IMR-90 (cell line): ENCODE data around the gene CLNK. TPM values are rescaled to one million over a fixed set of nuclear protein-coding genes. Genes with fewer than 3 reads are reported as not detected.

ENCODE experiments used
- ATAC-seq: fragments of 200-7000 bp; cut with Tn5 transposase; 2 replicates; pipeline ENCODE4 v1.9.1; 2020; ENCODE audit warnings: low read depth, mild to moderate bottlenecking, moderate library complexity
- BruUV-seq: library from RNA; stranded (reverse); fragments of 400-500 nt; replicated peaks from 2 replicates; lab custom pipeline; 2021; lab: Mats Ljungman, UMichigan
- CTCF ChIA-PET: fragments of 300-600 bp; formaldehyde crosslinking; extraction: SDS; loops from one replicate; lab custom pipeline; 2021; ENCODE audit warnings: antibody characterized with exemption; lab: Yijun Ruan, JAX
- POLR2A ChIA-PET: fragments of 300-600 bp; sonication (Branson Sonifier 250); formaldehyde crosslinking; loops from one replicate; lab custom pipeline; 2022; ENCODE audit warnings: antibody characterized with exemption; ENCODE audit not compliant: unreplicated experiment; lab: Charles Lee
- DNase-seq: peaks from one replicate; pipeline ENCODE4 v3.0.0; 2013
- H2AFZ ChIP-seq: replicated peaks from 2 replicates; pipeline ENCODE3; 2013; ENCODE audit warnings: low read length, mild to moderate bottlenecking; ENCODE audit not compliant: poor library complexity
- H2AK5ac ChIP-seq: 2 replicates; pipeline ENCODE4 v1.6.1; 2013; ENCODE audit warnings: low read depth, low read length, inconsistent platforms
- H2AK9ac ChIP-seq: replicated peaks from 2 replicates; pipeline ENCODE3; 2013; ENCODE audit warnings: mild to moderate bottlenecking, low read depth, low read length, moderate library complexity; ENCODE audit not compliant: poor library complexity
- H2BK120ac ChIP-seq: 2 replicates; pipeline ENCODE4 v1.6.1; 2013; ENCODE audit warnings: low read depth, low read length, inconsistent platforms
- H2BK15ac ChIP-seq: 3 replicates; pipeline ENCODE4 v1.6.1; 2013; ENCODE audit warnings: low read depth, low read length, inconsistent platforms
- H2BK20ac ChIP-seq: 2 replicates; pipeline ENCODE4 v1.6.1; 2013; ENCODE audit warnings: low read depth, mild to moderate bottlenecking, inconsistent platforms, low read length, moderate library complexity
- H2BK5ac ChIP-seq: 2 replicates; pipeline ENCODE4 v1.6.1; 2013; ENCODE audit warnings: mild to moderate bottlenecking, low read depth, low read length, inconsistent platforms; ENCODE audit not compliant: poor library complexity, severe bottlenecking
- H3K14ac ChIP-seq: replicated peaks from 2 replicates; pipeline ENCODE4 v1.6.1; 2013; ENCODE audit warnings: low read depth, low read length, inconsistent platforms
- H3K18ac ChIP-seq: 2 replicates; pipeline ENCODE4 v1.6.1; 2013; ENCODE audit warnings: low read depth, low read length, control low read depth
- H3K23ac ChIP-seq: 2 replicates; pipeline ENCODE4 v1.6.1; 2013; ENCODE audit warnings: low read depth, low read length, inconsistent platforms
- H3K27ac ChIP-seq: 2 replicates; pipeline ENCODE4 v1.5.1; 2013; ENCODE audit warnings: mild to moderate bottlenecking, control low read depth, low read length; ENCODE audit not compliant: insufficient read depth
- H3K27me3 ChIP-seq: 2 replicates; pipeline ENCODE4 v1.6.1; 2013; ENCODE audit warnings: low read length; ENCODE audit not compliant: control insufficient read depth, insufficient read depth
- H3K36me3 ChIP-seq: 2 replicates; pipeline ENCODE4 v1.6.1; 2013; ENCODE audit warnings: low read length, mixed read lengths; ENCODE audit not compliant: control insufficient read depth, insufficient read depth
- H3K4ac ChIP-seq: 2 replicates; pipeline ENCODE4 v1.6.1; 2013; ENCODE audit warnings: low read depth, low read length, inconsistent platforms
- H3K4me1 ChIP-seq: 2 replicates; pipeline ENCODE4 v1.6.1; 2013; ENCODE audit warnings: low read length, mixed read lengths; ENCODE audit not compliant: control insufficient read depth, insufficient read depth
- H3K4me2 ChIP-seq: 2 replicates; pipeline ENCODE4 v1.6.1; 2013; ENCODE audit warnings: low read depth, mild to moderate bottlenecking, control low read depth, low read length, moderate library complexity
- H3K4me3 ChIP-seq: 2 replicates; pipeline ENCODE4 v1.5.1; 2013; ENCODE audit warnings: low read depth, mild to moderate bottlenecking, control low read depth, low read length, moderate library complexity; ENCODE audit not compliant: insufficient read depth
- H3K56ac ChIP-seq: 2 replicates; pipeline ENCODE4 v1.6.1; 2013; ENCODE audit warnings: low read length, inconsistent platforms; ENCODE audit not compliant: insufficient read depth; ENCODE audit errors: extremely low read depth
- H3K79me1 ChIP-seq, 2 experiments: 2 replicates each; pipeline ENCODE4 v1.6.1; 2013; ENCODE audit warnings: low read length in 2 of 2, inconsistent platforms in 1 of 2, low read depth in 1 of 2
- H3K9ac ChIP-seq: 2 replicates; pipeline ENCODE4 v1.6.1; 2013; ENCODE audit warnings: low read depth, low read length, control low read depth
- H3K9me1 ChIP-seq: 2 replicates; pipeline ENCODE4 v1.6.1; 2013; ENCODE audit warnings: low read length, inconsistent platforms; ENCODE audit not compliant: insufficient read depth
- H3K9me3 ChIP-seq: 2 replicates; pipeline ENCODE4 v1.6.1; 2013; ENCODE audit warnings: low read length; ENCODE audit not compliant: control insufficient read depth, insufficient read depth
- H4K20me1 ChIP-seq: 2 replicates; pipeline ENCODE4 v1.6.1; 2013; ENCODE audit warnings: low read length, inconsistent platforms; ENCODE audit not compliant: insufficient read depth
- H4K5ac ChIP-seq: 2 replicates; pipeline ENCODE4 v1.6.1; 2013; ENCODE audit warnings: mild to moderate bottlenecking, low read depth, low read length, control low read depth
- H4K8ac ChIP-seq, 2 experiments: 2 replicates each; pipeline ENCODE4 v1.6.1; 2013; ENCODE audit warnings: low read depth in 2 of 2, low read length in 2 of 2, control low read depth in 1 of 2, inconsistent platforms in 1 of 2
- H4K91ac ChIP-seq: 2 replicates; pipeline ENCODE4 v1.6.1; 2013; ENCODE audit warnings: low read depth, low read length, inconsistent platforms; ENCODE audit not compliant: insufficient read depth
- WGBS, 2 experiments: methylation state at CpG; one replicate each; pipeline versions ENCODE4 v1.1.5 to v1.1.7; 2013; ENCODE audit warnings: missing lambda C conversion rate in 2 of 2; ENCODE audit not compliant: insufficient read length in 1 of 2; ENCODE audit errors: extremely low coverage in 2 of 2; 5-methylcytosine and 5-hydroxymethylcytosine counted together
- dilution Hi-C: fragments of 300-500 bp; cut with HindIII; formaldehyde crosslinking; loops from one replicate; pipeline ENCODE4 v1.14.3; 2018; ENCODE audit warnings: low sequenced_read_pairs; ENCODE audit not compliant: unreplicated experiment
- in situ Hi-C: fragments of 300-500 bp; cut with MboI; formaldehyde crosslinking; loops from 3 replicates; pipeline ENCODE4 v1.14.3; 2019; ENCODE audit warnings: low sequenced_read_pairs, inconsistent platforms, mixed read lengths
- intact Hi-C: fragments of 100-400 bp; cut with micrococcal nuclease; formaldehyde crosslinking; loops from 2 replicates; pipeline ENCODE4 v1.10.0; 2022
- polyA plus RNA-seq, 3 experiments: library from polyadenylated mRNA; depleted of rRNA; stranded (reverse); fragments of >200 nt; gene quantifications; 2 replicates each; pipeline ENCODE4 v1.2.3, GENCODE V29; 2012; ENCODE audit warnings: low replicate concordance in 1 of 3
- total RNA-seq: library from RNA; depleted of rRNA; stranded (reverse); fragments of >200 nt; gene quantifications from 2 replicates; pipeline ENCODE4 v1.2.3, GENCODE V29; 2012
- TF ChIP-seq, protein P1 (sequence below): conservative IDR thresholded peaks from 2 replicates; pipeline ENCODE4 v1.5.1; 2012; ENCODE audit warnings: mild to moderate bottlenecking, low read depth, low read length, improper control_type of control experiment

The CLNK gene
- total and polyA plus RNA-seq, 2 of the 4 experiments (the other 2 are of a cell fraction) = not detected

DNA sequence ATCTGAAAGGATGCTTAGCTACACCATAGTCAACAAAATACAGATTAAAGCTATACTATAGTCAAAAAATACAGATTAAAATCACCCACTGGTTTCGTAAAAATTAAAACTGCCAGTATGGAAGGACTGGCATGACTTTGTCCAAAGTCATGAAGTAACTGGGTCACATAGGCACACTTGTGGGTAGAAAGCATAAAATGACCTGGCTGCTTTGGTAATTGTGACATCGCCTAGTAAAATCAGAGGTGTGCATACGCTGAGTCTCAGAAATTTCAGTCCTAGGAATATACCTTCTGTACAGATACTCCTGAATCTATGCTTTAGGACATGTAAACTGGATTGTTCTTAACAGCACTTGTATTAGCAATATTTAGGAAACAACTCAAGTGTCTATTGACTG is 28.1 kb downstream of the CLNK start:
- in situ Hi-C loops = no loop called here
- Histone ChIP-seq H2AK5ac (peak overlapping the region; percentile 31; the same call in 1 of the 2 replicates), H4K20me1 (no peaks in the 10 kb centered on the region), H3K9ac (no peak overlapping the region), H2BK120ac (peak overlapping the region; percentile 76), H3K4me2 (peak overlapping the region; percentile 44; the same call in 1 of the 2 replicates), H4K91ac (peak overlapping the region; percentile 31; the same call in 1 of the 2 replicates), H2BK5ac (peak overlapping the region; percentile 7), H4K8ac (peak overlapping the region; percentile 40 to 41; a peak in 3 of 4 replicates), H2BK15ac (peak overlapping the region; percentile 62; the same call in 2 of the 3 replicates), H2AFZ (no peak overlapping the region), H4K5ac (peak overlapping the region; percentile 86; the same call in 1 of the 2 replicates), H3K9me1 (peaks cover 3% of the 10 kb centered on the region; the same call in 1 of the 2 replicates), H3K56ac (peak overlapping the region; percentile 46), H2AK9ac (no peak overlapping the region), H2BK20ac (peak overlapping the region; percentile 71; the same call in 1 of the 2 replicates), H3K4me1 (peaks cover 3% of the 10 kb centered on the region), H3K18ac (peak overlapping the region; percentile 92; the same call in 1 of the 2 replicates), H3K4ac (peak overlapping the region; percentile 65; the same call in 1 of the 2 replicates), H3K79me1 (no peaks in the 10 kb centered on the region), H3K23ac (peak overlapping the region; percentile 11; the same call in 1 of the 2 replicates), H3K4me3 (no peak overlapping the region), H3K14ac (0 out of 2 replicates have a peak overlapping the region, but pooled peaks have one; percentile 16), H3K27ac (no peak overlapping the region), H3K9me3 (no peaks in the 10 kb centered on the region), H3K27me3 (no peaks in the 10 kb centered on the region), H3K36me3 (no peaks in the 10 kb centered on the region)
- dilution Hi-C loops = no loop called here
- peak; percentile 43 for ATAC-seq
- ChIA-PET CTCF (interaction anchor here (1.3 kb wide), 1 partner anchor 34 kb away, joined by 3 read pairs; no protein-coding TSS in a partner anchor), POLR2A (interaction anchor here (1.0 kb wide), 1 partner anchor 9 kb away, joined by 12 read pairs; no protein-coding TSS in a partner anchor)
- BruUV-seq = no TSS peak
- intact Hi-C loops = no loop called here
- no peak for DNase-seq
- no CpG with 5 or more reads among the region's 3 CpGs for WGBS, 2 experiments
- TF ChIP-seq, protein P1, sequence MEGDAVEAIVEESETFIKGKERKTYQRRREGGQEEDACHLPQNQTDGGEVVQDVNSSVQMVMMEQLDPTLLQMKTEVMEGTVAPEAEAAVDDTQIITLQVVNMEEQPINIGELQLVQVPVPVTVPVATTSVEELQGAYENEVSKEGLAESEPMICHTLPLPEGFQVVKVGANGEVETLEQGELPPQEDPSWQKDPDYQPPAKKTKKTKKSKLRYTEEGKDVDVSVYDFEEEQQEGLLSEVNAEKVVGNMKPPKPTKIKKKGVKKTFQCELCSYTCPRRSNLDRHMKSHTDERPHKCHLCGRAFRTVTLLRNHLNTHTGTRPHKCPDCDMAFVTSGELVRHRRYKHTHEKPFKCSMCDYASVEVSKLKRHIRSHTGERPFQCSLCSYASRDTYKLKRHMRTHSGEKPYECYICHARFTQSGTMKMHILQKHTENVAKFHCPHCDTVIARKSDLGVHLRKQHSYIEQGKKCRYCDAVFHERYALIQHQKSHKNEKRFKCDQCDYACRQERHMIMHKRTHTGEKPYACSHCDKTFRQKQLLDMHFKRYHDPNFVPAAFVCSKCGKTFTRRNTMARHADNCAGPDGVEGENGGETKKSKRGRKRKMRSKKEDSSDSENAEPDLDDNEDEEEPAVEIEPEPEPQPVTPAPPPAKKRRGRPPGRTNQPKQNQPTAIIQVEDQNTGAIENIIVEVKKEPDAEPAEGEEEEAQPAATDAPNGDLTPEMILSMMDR = no peak
